Cortex of kidney (tissue), 1 donor: ENCODE data around the gene LTB.
"Not testable (repeated sequence)": the region's sequence is repeated elsewhere in the genome, so short reads cannot be mapped to it uniquely, and the experiment has no call there.

Experiments used
- DNase-seq: peaks from one replicate; lab custom pipeline; 2025; lab: John Stamatoyannopoulos, UW

LTB gene

DNA sequence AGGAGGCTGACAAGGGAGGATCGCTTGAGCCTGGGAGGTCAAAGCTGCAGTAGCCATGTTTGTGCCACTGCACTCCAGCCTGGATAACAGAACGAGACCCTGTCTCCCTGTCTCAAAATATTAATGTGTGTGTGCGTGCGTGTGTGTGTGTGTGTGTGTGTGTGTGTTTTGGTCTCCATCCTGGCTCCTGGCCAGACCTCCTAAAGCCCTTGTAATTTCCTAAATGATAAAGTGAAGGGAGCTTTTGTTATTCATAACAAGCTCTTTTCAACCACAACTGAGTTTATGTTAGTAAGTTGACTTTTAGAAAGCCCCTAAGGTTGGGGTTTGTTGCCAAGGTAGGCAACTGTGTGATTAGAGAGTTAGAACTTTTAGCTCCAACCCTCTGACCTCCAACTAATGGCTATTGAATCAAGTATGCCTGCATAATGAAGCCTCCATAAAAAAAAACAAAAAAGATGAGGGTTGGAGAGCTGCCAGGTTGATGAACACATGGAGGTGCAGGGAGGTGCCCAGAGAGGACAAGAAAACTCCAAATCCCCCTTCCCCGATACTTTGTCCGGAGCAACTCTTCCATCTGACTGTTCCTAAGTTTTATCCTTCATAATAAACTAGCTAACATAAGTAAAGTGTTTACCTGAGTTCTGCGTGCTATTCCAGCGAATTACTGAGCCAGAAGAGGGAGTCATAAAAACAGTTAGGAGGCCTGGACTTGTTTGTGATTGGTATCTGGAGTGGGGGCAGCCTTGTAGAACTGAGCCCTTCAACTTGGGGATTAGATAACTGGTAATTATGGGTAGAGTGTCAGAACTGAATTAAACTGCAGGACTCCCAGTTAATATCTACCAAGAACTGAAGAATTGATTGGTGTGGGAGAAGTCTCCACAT lies 27.5 kb upstream of the LTB start:
- no peak for DNase-seq

DNA sequence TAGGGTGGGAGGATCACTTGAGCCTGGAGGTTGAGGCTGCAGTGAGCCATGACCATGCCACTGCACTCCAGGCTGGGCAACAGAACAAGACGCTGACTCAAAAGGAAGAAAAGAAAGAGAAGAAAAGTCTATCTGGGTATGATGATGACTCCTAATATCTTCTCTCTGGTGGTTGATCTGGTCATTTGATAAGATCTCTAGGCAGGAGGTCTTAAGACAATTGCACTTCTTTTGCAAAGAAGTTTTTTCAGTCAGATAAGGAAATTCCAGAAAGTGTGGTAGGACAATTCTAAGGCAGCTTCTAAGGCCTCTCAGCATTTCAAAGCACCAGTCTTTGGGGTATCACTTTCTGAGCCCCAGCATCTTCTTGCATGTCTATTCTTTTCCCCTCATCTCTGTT lies 25.1 kb upstream of the LTB start:
- no peak for DNase-seq

DNA sequence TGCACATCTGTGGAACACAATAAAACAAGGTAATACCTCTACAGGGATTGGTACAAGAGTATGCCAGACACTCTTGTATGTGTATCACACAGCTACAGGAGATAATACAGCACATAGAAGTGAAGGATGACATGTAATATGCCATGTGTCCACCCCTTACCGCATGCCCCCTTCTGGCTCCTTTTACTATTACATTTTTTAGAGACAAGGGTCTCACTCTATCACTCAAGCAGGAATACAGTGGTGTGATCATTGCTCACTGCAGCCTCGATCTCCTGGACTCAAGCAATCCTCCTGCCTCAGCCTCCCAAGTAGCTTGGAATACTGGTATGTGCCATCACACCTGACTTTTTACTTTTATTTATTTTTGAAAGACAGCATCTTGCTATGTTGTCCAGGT lies 14.8 kb upstream of the LTB start:
- DNase-seq = no peak

DNA sequence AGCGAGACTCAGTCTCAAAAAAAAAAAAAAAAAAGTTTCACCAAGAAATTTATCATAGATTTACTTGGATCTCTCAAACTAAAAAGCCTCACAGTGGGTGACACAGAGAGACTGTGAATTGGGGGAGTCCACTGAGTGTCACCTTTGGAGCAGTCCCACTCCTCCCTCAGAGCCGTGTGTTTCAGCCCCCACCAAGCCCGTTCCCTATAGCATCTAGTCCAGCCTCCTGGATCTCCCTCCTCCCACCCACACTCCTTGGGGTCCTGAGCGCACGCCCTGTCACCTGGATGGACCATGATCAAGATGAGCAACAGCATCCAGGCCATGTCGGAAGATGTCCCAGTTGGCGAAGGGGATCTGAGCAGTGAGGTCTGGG lies 10.2 kb upstream of the LTB start:
- DNase-seq = no peak

DNA sequence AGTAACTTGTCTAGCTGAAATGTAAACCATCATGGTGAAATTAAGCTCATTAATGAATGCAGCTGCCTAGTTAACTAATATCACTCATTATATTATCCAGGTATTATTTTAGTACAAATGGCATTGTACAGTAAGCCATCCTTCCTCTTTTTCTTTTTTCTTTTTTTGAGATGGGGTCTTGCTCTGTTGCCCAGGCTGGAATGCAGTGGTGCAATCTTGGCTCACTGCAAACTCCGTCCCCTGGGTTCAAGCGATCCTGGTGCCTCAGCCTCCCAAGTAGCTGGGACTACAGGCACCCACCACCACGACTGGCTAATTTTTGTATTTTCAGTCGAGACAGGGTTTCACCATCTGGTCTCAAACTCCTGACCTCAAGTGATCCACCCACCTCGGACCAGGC lies 8.5 kb upstream of the LTB start:
- DNase-seq = not testable (repeated sequence)

DNA sequence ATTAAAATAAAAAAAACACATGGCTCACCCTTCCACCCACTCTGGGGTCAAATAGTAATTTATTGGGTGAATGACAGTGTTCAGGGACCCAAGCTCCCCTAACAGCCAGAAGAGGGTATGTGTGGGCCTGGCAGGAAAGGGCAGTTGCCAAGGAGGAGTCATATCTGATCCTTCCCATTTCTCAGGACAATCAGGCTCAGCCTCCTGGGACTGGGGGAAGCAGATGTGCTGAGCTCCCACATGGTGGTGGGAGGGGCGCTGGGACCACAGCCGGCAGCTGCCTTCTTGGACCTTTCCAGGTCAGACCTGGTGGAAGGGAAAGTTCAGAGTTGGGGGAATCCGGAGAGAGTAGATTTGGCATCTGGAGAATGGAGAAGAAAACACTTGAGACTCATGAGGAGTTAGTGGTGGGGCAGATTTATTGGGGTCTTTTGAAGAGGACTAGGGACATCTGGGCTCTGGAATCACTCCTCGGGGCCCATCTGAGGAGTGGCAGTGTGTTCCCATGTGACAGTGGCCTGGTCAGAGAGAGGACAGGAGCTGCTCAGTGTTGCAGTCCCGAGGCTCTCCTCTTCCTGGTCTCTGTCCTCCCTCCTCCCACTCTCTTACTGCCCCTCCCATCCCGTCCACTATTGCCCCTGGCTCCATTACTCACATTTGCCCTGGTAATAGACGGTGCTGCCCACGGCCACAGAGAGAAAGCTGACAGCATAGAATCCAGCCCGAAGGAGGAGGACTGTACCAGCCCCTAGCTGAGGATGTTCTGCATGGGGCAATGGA lies 6.8 kb upstream of the LTB start:
- no peak for DNase-seq

DNA sequence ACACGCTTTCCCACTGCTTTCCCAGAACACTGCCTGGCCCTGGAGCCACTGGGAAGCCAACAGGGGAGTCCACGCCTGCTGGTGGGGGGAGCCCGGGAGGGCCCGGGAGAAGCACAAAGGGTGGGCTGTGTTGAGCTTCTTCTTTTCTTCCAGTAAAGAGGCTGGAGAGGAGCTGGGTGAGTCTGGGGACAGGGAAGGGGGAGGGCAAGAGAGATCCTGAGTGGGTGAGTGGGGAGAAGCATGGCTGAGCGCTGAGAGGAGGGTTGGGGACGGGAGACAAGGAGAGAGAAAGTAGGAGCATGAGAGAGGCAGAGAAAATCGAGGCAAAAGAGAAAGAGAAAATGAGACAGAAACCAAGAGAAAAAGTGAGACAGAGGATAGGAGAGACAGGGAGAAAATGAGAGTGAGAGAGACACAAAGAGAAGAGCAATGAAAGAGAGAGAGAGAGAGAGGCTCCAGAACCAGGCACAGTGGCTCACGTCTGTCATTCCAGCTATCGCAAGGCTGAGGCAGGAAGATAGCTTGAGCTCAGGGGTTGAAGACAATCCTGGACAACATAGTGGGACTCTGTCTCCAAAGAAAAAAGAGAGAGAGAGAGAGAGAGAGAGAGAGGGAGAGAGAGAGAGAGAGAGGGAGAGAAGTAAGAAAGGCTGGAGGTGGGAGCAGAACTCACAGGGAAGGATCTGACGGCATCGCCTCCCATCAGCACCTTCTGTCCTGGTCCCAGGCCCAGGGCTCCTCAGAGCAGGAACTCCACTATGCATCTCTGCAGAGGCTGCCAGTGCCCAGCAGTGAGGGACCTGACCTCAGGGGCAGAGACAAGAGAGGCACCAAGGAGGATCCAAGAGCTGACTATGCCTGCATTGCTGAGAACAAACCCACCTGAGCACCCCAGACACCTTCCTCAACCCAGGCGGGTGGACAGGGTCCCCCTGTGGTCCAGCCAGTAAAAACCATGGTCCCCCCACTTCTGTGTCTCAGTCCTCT lies 5.9 kb upstream of the LTB start:
- DNase-seq = no peak

DNA sequence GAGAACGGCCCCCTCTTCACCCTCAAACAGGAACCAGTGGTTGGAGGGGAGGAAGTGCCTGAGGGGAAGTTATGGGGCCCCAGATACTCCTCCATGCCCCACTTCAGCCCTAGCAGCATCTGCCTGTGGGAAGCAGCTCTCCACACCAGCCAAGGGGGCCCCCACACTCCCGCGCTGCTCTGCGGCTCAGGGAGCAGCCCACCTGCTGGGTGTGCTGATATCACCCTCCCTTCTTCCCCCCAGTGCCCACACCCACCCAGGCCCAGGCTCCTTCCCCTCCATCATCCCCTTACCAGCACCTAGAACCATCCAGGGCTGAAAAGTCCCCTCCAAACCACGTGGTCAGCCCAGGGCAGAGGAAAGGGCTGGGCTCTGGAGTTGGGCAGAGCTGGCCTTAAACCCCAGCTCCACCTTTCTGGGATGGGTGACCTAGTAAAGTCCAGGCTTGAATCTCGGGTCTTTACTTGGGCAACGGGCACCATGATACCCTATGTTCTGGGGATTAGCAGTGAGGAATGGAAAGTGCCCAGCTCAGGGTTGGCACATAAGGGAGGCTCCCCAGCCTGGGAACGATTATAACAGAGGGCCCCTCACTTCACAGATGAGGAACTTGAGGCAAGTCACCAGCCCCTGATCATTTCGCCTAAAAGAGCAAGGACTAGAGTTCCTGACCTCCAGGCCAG lies 4.5 kb upstream of the LTB start:
- no peak for DNase-seq

DNA sequence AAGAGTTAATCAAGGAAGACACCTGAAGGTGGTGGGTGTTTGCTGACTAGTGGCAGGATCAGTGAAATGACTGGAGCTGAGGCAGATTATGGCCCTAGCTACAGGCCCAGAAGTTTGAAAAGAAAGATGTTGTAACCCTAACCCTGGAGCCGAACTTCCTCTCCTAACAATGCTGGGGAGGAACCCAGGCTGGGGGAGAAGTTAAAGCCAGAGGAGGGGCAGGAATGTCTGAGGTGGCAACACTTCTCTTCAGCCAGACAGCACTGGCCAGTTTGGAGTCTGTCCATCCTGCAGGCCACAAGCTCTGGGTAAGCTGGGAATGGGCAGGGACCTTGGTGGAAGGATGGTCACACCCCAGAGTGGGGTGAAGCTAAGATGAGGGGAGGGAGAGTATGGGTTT lies 3.8 kb upstream of the LTB start, which contains the start of gene LST1:
TSS of gene LST1 (plus strand) at position 270 of the 400 bp plus-strand sequence. CDS start 1,023 bp downstream, outside the sequence.
- DNase-seq = no peak

DNA sequence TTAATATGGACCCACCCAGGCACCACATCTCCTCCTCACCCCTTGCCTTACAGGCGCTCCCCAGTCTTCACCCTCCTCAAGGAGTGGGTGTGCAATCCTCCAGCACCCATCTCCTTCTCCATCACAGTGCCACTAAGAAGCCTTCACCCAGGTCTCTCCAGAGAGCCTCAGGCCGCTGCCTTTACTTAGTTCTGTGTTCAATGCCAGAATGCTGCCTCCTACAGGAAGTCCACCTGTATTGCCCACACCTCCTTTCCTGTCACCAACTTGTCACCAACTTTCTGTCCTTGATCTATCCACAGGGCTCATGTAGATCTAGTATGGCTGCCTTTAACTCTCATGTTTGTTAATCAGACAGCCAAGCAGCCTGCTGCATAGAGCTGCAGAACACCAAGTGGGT lies 3.3 kb upstream of the LTB start:
- no peak for DNase-seq

DNA sequence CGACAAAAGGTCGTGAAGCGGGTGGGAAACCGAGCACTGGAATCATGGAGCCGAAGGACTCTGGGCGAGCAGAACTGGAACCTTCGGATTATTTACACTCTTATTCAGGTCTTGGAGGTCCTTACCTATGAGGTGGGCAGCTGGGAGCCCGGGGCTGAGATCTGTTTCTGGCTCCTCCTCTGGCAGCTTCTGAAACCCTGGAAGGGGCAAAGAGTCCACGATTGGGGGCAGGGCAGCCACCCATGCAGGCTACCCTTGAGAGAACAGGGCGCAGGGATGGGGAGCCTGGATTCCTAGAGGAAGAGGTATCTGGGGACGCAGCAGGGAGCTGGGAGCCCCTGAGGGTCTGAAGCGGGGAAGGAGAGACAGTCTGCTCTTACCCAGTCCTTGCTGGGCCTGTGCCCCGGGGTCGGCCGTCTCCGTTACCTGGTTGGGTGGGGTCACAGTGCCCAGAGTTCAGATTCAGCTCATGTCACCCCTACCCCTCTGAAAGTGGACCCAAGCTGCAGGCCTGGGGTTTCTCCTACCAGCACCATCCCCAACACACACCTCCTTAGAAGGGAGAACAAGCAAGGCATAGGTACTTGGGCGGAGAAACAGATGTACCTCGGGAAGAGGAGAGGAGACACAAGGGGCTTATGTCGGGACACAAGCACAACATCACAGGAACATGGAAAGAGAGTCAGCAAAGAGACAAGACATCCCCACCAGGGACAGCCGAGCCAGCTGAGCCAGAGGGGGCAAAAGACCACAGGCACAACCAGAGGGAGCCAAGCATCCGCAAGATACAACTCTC lies 592 bp downstream of the LTB start:
- no peak for DNase-seq

DNA sequence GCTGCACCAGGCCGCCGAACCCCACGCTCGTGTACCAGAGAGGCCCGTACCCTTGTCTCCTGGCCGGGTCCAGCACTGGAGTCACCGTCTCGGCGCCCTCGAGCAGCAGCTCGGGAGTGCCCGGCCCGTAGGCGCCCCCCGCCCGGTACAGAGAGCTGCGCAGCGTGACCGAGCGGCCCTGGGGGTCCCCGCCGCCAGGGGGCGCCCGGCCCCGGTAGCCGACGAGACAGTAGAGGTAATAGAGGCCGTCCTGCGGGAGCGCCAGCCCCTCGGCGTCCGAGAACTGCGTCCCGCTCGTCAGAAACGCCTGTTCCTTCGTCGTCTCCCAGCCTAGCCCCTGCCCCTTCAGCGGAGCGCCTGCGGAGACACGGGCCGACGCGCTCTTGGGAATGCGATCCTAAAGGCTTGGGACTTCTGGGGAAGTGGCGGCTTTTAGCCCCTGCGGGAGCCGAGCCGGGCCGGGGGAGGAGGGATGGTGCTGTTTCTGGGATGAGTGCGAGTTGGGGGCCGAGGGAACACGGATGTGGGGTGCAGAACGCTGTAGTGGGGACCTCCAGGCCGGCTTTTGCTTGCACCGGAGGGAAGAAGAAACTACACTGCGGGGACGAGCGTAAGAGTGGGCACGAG lies 1.3 kb downstream of the LTB start:
- no peak for DNase-seq

DNA sequence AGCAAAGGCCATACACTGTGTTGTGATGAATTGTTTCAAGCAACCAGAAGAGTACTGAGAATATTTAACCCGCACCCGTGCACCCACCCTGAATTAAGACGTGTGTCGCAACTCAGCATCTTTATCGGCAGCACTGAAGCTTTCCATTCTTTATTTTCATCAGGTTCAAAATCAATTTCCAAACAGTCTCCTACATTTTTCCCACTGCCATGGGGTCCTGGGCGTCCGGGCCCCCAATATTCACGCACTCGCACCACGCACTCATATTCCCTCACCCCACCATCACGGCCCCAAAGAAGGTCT lies 1.8 kb downstream of the LTB start:
- DNase-seq = no peak

DNA sequence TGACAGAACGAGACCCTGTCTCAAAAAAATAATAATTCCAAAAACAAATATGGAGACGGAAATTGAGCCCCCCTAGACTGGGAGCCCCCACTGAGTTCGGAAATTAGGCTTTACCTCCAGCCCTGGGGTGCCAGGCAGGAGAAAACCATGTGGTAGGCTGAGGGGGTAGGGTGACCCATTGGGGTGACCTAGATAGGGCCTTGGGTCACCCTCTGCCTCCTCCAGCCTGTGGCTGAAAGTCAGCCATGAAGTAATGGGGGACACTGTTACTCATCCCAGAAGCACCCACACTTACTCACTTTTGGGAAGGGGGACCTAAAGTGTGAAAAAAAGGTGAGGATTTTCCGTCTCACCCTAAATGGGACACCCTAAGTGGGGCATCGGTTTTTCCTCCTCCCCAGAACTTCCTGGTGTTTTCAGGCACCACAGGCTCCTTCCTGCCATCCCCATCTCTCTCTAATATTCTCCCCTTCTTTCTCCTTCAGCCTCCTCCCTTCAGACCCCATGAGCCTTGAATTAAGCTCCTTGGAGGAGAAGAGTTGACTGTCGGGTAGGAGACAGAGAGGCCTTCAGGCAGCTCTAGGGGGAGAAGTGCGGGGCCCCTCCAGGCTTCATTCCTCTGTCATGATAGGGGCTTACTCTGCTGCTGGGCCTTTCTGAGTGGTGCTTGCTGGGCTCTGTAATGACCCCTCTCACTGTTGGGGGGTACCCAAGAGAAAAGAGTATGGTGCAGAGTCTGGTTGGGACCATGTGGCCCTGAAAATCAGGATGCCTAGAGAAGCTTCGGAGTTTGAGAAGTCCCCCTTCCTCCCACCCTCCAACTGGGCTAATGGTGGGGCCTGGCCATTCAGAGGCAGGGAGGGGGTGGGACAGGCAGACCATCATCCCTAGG lies 2.4 kb downstream of the LTB start:
- no peak for DNase-seq

DNA sequence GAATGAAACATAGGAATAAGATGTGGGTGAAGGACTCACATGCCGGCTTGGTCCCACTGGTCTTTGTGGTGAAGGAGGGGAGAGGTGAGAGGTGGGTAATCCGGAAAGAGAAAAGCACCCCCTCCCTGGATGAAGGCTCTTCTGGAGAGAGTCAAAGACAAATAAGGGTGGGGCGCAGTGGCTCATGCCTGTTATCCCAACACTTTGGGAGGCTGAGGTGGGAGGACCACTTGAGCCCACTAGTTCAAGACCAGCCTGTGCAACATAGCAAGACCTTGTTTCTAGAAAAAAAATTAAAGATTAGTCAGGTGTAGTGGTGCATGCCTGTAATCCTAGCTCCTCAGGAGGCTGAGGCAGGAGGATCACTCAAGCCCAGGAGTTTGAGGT lies 3.1 kb downstream of the LTB start:
- no peak for DNase-seq

DNA sequence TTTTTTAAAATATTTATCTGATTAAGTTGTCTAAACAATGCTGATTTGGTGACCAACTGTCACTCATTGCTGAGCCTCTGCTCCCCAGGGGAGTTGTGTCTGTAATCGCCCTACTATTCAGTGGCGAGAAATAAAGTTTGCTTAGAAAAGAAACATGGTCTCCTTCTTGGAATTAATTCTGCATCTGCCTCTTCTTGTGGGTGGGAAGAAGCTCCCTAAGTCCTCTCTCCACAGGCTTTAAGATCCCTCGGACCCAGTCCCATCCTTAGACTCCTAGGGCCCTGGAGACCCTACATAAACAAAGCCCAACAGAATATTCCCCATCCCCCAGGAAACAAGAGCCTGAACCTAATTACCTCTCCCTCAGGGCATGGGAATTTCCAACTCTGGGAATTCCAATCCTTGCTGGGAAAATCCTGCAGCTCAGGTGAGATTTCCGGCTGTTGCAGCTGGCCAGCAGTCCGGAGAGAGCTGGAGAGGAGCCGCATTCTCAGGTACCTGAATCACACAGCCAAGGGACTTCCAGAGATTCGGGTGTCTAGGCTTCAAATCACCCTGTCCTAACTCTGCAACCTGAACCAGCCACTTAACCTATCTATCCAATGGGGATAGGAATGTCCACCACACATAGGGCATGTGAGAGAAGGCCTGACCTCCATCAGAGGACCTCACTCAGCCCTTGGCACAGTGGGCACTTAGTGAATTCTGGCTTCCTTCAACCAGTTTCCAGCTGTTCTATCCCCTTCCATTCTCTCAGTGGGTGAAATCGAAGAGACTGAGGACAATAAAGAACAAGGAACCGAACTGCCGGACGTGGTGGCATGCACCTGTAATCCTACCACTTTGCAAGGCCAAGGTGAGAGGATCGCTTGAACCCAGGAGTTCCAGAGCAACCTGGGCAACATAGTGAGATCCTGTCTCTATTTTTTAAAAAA lies 3.8 kb downstream of the LTB start:
- DNase-seq = no peak

DNA sequence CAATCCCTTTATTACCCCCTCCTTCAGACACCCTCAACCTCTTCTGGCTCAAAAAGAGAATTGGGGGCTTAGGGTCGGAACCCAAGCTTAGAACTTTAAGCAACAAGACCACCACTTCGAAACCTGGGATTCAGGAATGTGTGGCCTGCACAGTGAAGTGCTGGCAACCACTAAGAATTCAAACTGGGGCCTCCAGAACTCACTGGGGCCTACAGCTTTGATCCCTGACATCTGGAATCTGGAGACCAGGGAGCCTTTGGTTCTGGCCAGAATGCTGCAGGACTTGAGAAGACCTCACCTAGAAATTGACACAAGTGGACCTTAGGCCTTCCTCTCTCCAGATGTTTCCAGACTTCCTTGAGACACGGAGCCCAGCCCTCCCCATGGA lies 4.7 kb downstream of the LTB start:
- DNase-seq = no peak

DNA sequence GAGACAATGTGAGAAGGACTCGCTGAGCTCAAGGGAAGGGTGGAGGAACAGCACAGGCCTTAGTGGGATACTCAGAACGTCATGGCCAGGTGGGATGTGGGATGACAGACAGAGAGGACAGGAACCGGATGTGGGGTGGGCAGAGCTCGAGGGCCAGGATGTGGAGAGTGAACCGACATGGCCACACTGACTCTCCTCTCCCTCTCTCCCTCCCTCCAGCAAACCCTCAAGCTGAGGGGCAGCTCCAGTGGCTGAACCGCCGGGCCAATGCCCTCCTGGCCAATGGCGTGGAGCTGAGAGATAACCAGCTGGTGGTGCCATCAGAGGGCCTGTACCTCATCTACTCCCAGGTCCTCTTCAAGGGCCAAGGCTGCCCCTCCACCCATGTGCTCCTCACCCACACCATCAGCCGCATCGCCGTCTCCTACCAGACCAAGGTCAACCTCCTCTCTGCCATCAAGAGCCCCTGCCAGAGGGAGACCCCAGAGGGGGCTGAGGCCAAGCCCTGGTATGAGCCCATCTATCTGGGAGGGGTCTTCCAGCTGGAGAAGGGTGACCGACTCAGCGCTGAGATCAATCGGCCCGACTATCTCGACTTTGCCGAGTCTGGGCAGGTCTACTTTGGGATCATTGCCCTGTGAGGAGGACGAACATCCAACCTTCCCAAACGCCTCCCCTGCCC lies 5.2 kb downstream of the LTB start:
- no peak for DNase-seq
